Erythroblast (primary cell): ENCODE results near the gene NF1.

Source experiments
- GATA1 ChIP-seq: IDR thresholded peaks from 2 replicates; pipeline ENCODE4 v1.6.1; 2011; ENCODE audit warnings: low read depth, mild to moderate bottlenecking, control low read depth, low read length, moderate library complexity
- POLR2A ChIP-seq: IDR thresholded peaks from 2 replicates; pipeline ENCODE4 v1.6.1; 2011; ENCODE audit warnings: mild to moderate bottlenecking, low read length

DNA sequence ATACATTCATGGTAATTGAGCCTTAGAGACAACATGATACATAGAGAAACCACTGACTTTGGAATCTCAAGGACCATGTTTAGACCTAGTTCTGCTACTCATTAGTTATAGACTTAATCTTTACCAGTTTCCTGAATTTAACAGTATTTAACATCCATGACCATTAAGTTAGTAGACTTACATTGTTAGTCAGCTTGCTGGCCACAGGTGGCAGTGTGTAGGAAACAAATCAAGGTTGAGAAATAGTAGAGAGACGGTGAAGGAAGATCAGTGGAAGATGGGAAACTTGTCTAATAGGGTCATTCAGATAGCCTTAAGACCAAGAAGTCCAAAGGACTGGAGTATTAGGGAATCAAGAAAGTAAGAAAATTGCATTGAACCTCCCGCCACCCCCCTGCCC, 171.3 kb downstream of the NF1 start:
- no peak for TF ChIP-seq POLR2A
- TF ChIP-seq GATA1: no peak
